ENCODE data around the gene LRG1.

DNA sequence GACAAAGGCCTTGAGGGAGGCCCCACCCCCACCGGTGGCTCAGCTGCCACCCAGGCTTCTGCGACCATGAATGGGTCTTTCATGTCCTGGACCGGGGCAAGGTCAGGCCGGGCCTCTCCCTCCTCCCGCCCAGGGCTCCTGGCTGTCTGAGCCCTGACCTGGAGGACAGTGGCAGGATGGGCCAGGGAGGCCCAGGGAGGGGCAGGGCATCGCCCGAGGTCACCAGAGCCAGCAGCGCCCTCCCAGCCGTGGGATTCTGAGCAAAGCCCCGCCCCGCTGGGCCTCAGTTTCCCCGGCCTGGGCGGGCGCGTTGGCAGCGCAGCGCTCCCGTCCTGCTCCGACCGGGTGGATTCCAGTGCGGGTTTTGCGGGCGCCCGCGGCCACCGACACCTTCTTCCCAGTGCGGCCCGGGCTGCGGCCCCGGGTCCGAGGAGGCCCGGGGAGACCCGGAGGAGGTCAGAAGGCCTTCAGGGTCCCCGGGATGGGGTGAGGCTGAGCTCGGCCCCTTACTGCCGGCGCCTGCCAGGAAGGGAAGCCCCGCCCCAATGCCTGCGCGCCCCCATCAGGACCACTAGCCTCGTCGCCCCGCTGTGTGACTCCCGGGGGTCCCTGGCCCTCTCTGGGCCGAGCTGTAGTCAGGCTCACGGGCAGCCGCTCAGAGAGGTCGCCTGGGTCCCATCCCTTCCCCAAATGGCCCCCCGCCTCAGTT is 44.3 kb upstream of the LRG1 start:
- TF ChIP-seq, protein P1, sequence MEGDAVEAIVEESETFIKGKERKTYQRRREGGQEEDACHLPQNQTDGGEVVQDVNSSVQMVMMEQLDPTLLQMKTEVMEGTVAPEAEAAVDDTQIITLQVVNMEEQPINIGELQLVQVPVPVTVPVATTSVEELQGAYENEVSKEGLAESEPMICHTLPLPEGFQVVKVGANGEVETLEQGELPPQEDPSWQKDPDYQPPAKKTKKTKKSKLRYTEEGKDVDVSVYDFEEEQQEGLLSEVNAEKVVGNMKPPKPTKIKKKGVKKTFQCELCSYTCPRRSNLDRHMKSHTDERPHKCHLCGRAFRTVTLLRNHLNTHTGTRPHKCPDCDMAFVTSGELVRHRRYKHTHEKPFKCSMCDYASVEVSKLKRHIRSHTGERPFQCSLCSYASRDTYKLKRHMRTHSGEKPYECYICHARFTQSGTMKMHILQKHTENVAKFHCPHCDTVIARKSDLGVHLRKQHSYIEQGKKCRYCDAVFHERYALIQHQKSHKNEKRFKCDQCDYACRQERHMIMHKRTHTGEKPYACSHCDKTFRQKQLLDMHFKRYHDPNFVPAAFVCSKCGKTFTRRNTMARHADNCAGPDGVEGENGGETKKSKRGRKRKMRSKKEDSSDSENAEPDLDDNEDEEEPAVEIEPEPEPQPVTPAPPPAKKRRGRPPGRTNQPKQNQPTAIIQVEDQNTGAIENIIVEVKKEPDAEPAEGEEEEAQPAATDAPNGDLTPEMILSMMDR (IDR thresholded peaks at IDR 0.05), result no peak
- TF ChIP-seq SIN3A (IDR thresholded peaks at IDR 0.05; ENCODE audit: borderline replicate concordance, insufficient read depth, low read depth, low read length) (no peak), POLR2AphosphoS5 (IDR thresholded peaks at IDR 0.05; ENCODE audit: low read depth, low read length) (no peak)
